H1 (cell line): ENCODE results near the gene USP7. TPM values are rescaled to one million over a fixed set of nuclear protein-coding genes. Genes with fewer than 3 reads are reported as not detected.

Experiments used
- BACH1 ChIP-seq: IDR thresholded peaks from 2 replicates; pipeline ENCODE4 v1.6.1; 2012; ENCODE audit warnings: low read length, improper control_type of control experiment
- CTBP2 ChIP-seq: IDR thresholded peaks from 2 replicates; pipeline ENCODE4 v1.7.0; 2011; ENCODE audit warnings: borderline replicate concordance, mild to moderate bottlenecking, moderate library complexity, mixed read lengths, low read length; ENCODE audit not compliant: insufficient read depth, insufficient read length
- HDAC6 ChIP-seq: IDR thresholded peaks from one replicate; pipeline ENCODE4 v1.7.1; 2012; ENCODE audit warnings: low read depth, mild to moderate bottlenecking, inconsistent platforms, low read length, moderate library complexity
- TAF7 ChIP-seq: optimal IDR thresholded peaks from 2 replicates; pipeline ENCODE3; 2011; ENCODE audit warnings: low read depth, mild to moderate bottlenecking, inconsistent platforms, low read length, moderate library complexity, borderline replicate concordance
- TBP ChIP-seq: IDR thresholded peaks from 2 replicates; pipeline ENCODE4 v1.6.1; 2011; ENCODE audit warnings: low read depth, low read length, improper control_type of control experiment
- polyA plus RNA-seq, 7 experiments: library from polyadenylated mRNA; depleted of rRNA in 3 of 7; stranded (reverse) in 5 of 7; unstranded in 2 of 7; fragments of >200 nt in 5 of 7; fragments of 200-250 nt in 2 of 7; gene quantifications; 1 replicate in 5 of 7; 2 replicates in 1 of 7; 4 replicates in 1 of 7; pipeline versions ENCODE4 v1.2.1 to v1.2.3, GENCODE V29; 2011 to 2013; ENCODE audit warnings: missing spikeins in 2 of 7, mixed read lengths in 2 of 7
- total RNA-seq: library from RNA; stranded (reverse); fragmentation: NEBNext Ultra II Directional; extraction: Animal tissue kit (Norgen Biotek cat#: 25700); gene quantifications from 2 replicates; pipeline ENCODE4 v1.2.1, GENCODE V29; 2021
- TF ChIP-seq, protein P1 (sequence below): IDR thresholded peaks from 2 replicates; pipeline ENCODE4 v1.6.1; 2012; ENCODE audit warnings: inconsistent platforms
- TF ChIP-seq, protein P2 (sequence below): IDR thresholded peaks from 2 replicates; pipeline ENCODE4 v1.6.1; 2012; ENCODE audit warnings: inconsistent platforms

The USP7 gene
- total and polyA plus RNA-seq, 2 of the 8 experiments (the other 6 are each of a cell fraction or from before 2014, with no cell fraction given), result 21.3 to 211 TPM

DNA sequence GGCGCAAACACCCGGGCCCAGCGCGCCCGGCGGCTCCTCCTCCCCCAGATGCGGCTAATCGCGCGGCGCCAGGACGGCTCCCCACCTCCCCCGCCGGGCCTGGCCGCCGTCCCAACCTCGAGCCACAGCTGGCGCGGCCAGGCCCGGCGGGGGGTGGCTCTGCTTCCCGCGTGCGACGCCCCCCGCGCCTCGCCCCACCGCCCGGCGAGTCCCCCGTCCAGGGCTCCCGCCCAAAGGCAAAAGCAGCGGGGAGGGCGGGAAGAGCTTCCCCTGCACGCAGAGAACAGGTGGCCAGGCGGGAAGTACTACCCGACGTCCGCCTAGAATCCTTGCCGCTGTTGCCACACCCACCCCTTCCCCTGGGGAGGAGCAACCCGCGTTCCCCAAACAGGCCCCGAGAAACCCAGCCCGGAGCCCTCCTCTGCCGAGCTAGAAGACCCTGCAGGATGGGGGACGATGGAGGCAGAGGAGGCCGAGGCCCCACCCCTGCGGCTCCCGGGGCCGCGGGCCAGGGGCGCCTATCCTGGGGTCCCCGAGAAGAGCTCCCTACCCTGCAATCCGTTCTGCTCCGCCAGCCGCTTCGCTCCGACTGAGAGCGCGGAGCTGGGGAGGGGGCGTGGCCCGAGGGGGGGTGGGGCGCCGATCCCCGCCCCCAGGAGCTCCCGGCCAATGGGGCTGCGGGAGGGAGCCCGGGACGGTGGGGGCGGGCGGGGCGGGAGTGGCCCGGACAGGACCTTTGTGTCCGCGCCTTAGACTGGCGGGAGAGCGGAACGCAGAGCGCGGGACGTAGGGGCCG lies 95.1 kb downstream of the USP7 start, which contains the start of gene CARHSP1 (continued):
- TF ChIP-seq CTBP2 (peak; percentile 54), TBP (peak; percentile 84), HDAC6 (no peak), BACH1 (no peak), TAF7 (peak; percentile 96)
- TF ChIP-seq, protein P1, sequence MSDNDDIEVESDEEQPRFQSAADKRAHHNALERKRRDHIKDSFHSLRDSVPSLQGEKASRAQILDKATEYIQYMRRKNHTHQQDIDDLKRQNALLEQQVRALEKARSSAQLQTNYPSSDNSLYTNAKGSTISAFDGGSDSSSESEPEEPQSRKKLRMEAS, result peak; percentile 81
- TF ChIP-seq, protein P2, sequence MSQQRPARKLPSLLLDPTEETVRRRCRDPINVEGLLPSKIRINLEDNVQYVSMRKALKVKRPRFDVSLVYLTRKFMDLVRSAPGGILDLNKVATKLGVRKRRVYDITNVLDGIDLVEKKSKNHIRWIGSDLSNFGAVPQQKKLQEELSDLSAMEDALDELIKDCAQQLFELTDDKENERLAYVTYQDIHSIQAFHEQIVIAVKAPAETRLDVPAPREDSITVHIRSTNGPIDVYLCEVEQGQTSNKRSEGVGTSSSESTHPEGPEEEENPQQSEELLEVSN, result peak; percentile 78
